ENCODE results near the gene TSPAN7. TPM values are rescaled to one million over a fixed set of nuclear protein-coding genes. Genes with fewer than 3 reads are reported as not detected.

The TSPAN7 gene
- total RNA-seq, 1 donor from 2014 or later, result 0.54 TPM

- H3K27ac Mint-ChIP-seq, result no peak overlapping the region
- no peak for DNase-seq (ENCODE audit: low spot score)
- H3K4me3 Mint-ChIP-seq, result peak overlapping the region; percentile 82
- no peaks in the 10 kb centered on the region for H3K36me3 Mint-ChIP-seq (ENCODE audit: low read depth)
- no peaks in the 10 kb centered on the region for H3K4me1 Mint-ChIP-seq (ENCODE audit: low read depth)
- intact Hi-C loops (cut with micrococcal nuclease), result loop anchor here (10.0 kb wide), 1 partner anchor 237 kb away; the partner anchor contains the start of gene RPGR
- peaks cover 10% of the 10 kb centered on the region for H3K27me3 Mint-ChIP-seq (ENCODE audit: insufficient read depth)
- no peaks in the 10 kb centered on the region for H3K9me3 Mint-ChIP-seq
Observed at GRCh38 chrX:38561951-38562719, 793 bp downstream of the TSPAN7 start.

- Mint-ChIP-seq H3K4me1 (ENCODE audit: low read depth) (no peaks in the 10 kb centered on the region), H3K27ac (no peak overlapping the region), H3K36me3 (ENCODE audit: low read depth) (no peaks in the 10 kb centered on the region), H3K27me3 (ENCODE audit: insufficient read depth) (peaks cover 11% of the 10 kb centered on the region), H3K4me3 (no peak overlapping the region), H3K9me3 (no peaks in the 10 kb centered on the region)
- DNase-seq (ENCODE audit: low spot score), result no peak
- intact Hi-C loops (cut with micrococcal nuclease), result loop anchor here (10.0 kb wide), 1 partner anchor 238 kb away; the partner anchor contains the start of gene RPGR
Observed at GRCh38 chrX:38563030-38563429, 1.7 kb downstream of the TSPAN7 start.

- Mint-ChIP-seq H3K4me3 (no peak overlapping the region), H3K27ac (no peak overlapping the region), H3K36me3 (ENCODE audit: low read depth) (no peaks in the 10 kb centered on the region), H3K4me1 (ENCODE audit: low read depth) (no peaks in the 10 kb centered on the region), H3K27me3 (ENCODE audit: insufficient read depth) (peaks cover 5% of the 10 kb centered on the region), H3K9me3 (no peaks in the 10 kb centered on the region)
- no peak for DNase-seq (ENCODE audit: low spot score)
- intact Hi-C loops (cut with micrococcal nuclease), result no loop called here
Observed at GRCh38 chrX:38570396-38570795, 9.1 kb downstream of the TSPAN7 start.

GRCh38 chrX:38571058-38571457 lies 9.7 kb downstream of the TSPAN7 start:
- H3K4me3 Mint-ChIP-seq, result no peak overlapping the region
- intact Hi-C loops (cut with micrococcal nuclease), result no loop called here
- H3K9me3 Mint-ChIP-seq, result no peaks in the 10 kb centered on the region
- H3K4me1 Mint-ChIP-seq (ENCODE audit: low read depth), result no peaks in the 10 kb centered on the region
- DNase-seq (ENCODE audit: low spot score), result no peak
- H3K27ac Mint-ChIP-seq, result no peak overlapping the region
- H3K36me3 Mint-ChIP-seq (ENCODE audit: low read depth), result no peaks in the 10 kb centered on the region
- H3K27me3 Mint-ChIP-seq (ENCODE audit: insufficient read depth), result peaks cover 5% of the 10 kb centered on the region

- H3K27ac Mint-ChIP-seq, result no peak overlapping the region
- no peak overlapping the region for H3K4me3 Mint-ChIP-seq
- H3K9me3 Mint-ChIP-seq, result no peaks in the 10 kb centered on the region
- intact Hi-C loops (cut with micrococcal nuclease), result no loop called here
- no peaks in the 10 kb centered on the region for H3K36me3 Mint-ChIP-seq (ENCODE audit: low read depth)
- peaks cover 2% of the 10 kb centered on the region for H3K27me3 Mint-ChIP-seq (ENCODE audit: insufficient read depth)
- no peak for DNase-seq (ENCODE audit: low spot score)
- no peaks in the 10 kb centered on the region for H3K4me1 Mint-ChIP-seq (ENCODE audit: low read depth)
Observed at GRCh38 chrX:38574858-38575257, 13.5 kb downstream of the TSPAN7 start.

GRCh38 chrX:38575888-38576287 lies 14.5 kb downstream of the TSPAN7 start:
- intact Hi-C loops (cut with micrococcal nuclease), result no loop called here
- H3K4me1 Mint-ChIP-seq (ENCODE audit: low read depth), result no peaks in the 10 kb centered on the region
- H3K27ac Mint-ChIP-seq, result no peak overlapping the region
- no peak overlapping the region for H3K4me3 Mint-ChIP-seq
- DNase-seq (ENCODE audit: low spot score), result no peak
- no peaks in the 10 kb centered on the region for H3K9me3 Mint-ChIP-seq
- H3K27me3 Mint-ChIP-seq (ENCODE audit: insufficient read depth), result no peaks in the 10 kb centered on the region
- H3K36me3 Mint-ChIP-seq (ENCODE audit: low read depth), result no peaks in the 10 kb centered on the region

GRCh38 chrX:38577738-38578137 lies 16.4 kb downstream of the TSPAN7 start:
- intact Hi-C loops (cut with micrococcal nuclease), result no loop called here
- no peak for DNase-seq (ENCODE audit: low spot score)
- Mint-ChIP-seq H3K4me3 (no peak overlapping the region), H3K36me3 (ENCODE audit: low read depth) (no peaks in the 10 kb centered on the region), H3K4me1 (ENCODE audit: low read depth) (no peaks in the 10 kb centered on the region), H3K27ac (no peak overlapping the region), H3K9me3 (no peaks in the 10 kb centered on the region), H3K27me3 (ENCODE audit: insufficient read depth) (no peaks in the 10 kb centered on the region)

GRCh38 chrX:38578167-38578566 lies 16.8 kb downstream of the TSPAN7 start:
- Mint-ChIP-seq H3K36me3 (ENCODE audit: low read depth) (no peaks in the 10 kb centered on the region), H3K9me3 (no peaks in the 10 kb centered on the region), H3K27me3 (ENCODE audit: insufficient read depth) (peaks cover 2% of the 10 kb centered on the region), H3K4me1 (ENCODE audit: low read depth) (no peaks in the 10 kb centered on the region), H3K27ac (no peak overlapping the region), H3K4me3 (no peak overlapping the region)
- no peak for DNase-seq (ENCODE audit: low spot score)
- intact Hi-C loops (cut with micrococcal nuclease), result no loop called here

- intact Hi-C loops (cut with micrococcal nuclease), result no loop called here
- Mint-ChIP-seq H3K4me1 (ENCODE audit: low read depth) (no peaks in the 10 kb centered on the region), H3K27ac (no peak overlapping the region), H3K27me3 (ENCODE audit: insufficient read depth) (peaks cover 2% of the 10 kb centered on the region), H3K9me3 (no peaks in the 10 kb centered on the region), H3K4me3 (no peak overlapping the region), H3K36me3 (ENCODE audit: low read depth) (no peaks in the 10 kb centered on the region)
- no peak for DNase-seq (ENCODE audit: low spot score)
Observed at GRCh38 chrX:38583181-38583580, 21.8 kb downstream of the TSPAN7 start.

- Mint-ChIP-seq H3K27ac (no peak overlapping the region), H3K4me1 (ENCODE audit: low read depth) (no peaks in the 10 kb centered on the region), H3K4me3 (no peak overlapping the region), H3K27me3 (ENCODE audit: insufficient read depth) (no peaks in the 10 kb centered on the region), H3K36me3 (ENCODE audit: low read depth) (no peaks in the 10 kb centered on the region), H3K9me3 (no peaks in the 10 kb centered on the region)
- intact Hi-C loops (cut with micrococcal nuclease), result no loop called here
- DNase-seq (ENCODE audit: low spot score), result no peak
Observed at GRCh38 chrX:38594434-38594833, 33.1 kb downstream of the TSPAN7 start.

- no peaks in the 10 kb centered on the region for H3K9me3 Mint-ChIP-seq
- no peaks in the 10 kb centered on the region for H3K36me3 Mint-ChIP-seq (ENCODE audit: low read depth)
- intact Hi-C loops (cut with micrococcal nuclease), result no loop called here
- H3K27ac Mint-ChIP-seq, result no peak overlapping the region
- H3K27me3 Mint-ChIP-seq (ENCODE audit: insufficient read depth), result peaks cover 3% of the 10 kb centered on the region
- no peaks in the 10 kb centered on the region for H3K4me1 Mint-ChIP-seq (ENCODE audit: low read depth)
- DNase-seq (ENCODE audit: low spot score), result no peak
- no peak overlapping the region for H3K4me3 Mint-ChIP-seq
Observed at GRCh38 chrX:38595801-38596200, 34.5 kb downstream of the TSPAN7 start.

- H3K36me3 Mint-ChIP-seq (ENCODE audit: low read depth), result no peaks in the 10 kb centered on the region
- H3K4me1 Mint-ChIP-seq (ENCODE audit: low read depth), result no peaks in the 10 kb centered on the region
- no peak for DNase-seq (ENCODE audit: low spot score)
- no peak overlapping the region for H3K4me3 Mint-ChIP-seq
- H3K27me3 Mint-ChIP-seq (ENCODE audit: insufficient read depth), result peaks cover 3% of the 10 kb centered on the region
- H3K9me3 Mint-ChIP-seq, result no peaks in the 10 kb centered on the region
- intact Hi-C loops (cut with micrococcal nuclease), result no loop called here
- no peak overlapping the region for H3K27ac Mint-ChIP-seq
Observed at GRCh38 chrX:38596939-38597338, 35.6 kb downstream of the TSPAN7 start.

- no peaks in the 10 kb centered on the region for H3K4me1 Mint-ChIP-seq (ENCODE audit: low read depth)
- no peak overlapping the region for H3K27ac Mint-ChIP-seq
- no peak for DNase-seq (ENCODE audit: low spot score)
- H3K27me3 Mint-ChIP-seq (ENCODE audit: insufficient read depth), result peaks cover 3% of the 10 kb centered on the region
- intact Hi-C loops (cut with micrococcal nuclease), result no loop called here
- H3K36me3 Mint-ChIP-seq (ENCODE audit: low read depth), result no peaks in the 10 kb centered on the region
- H3K4me3 Mint-ChIP-seq, result no peak overlapping the region
- no peaks in the 10 kb centered on the region for H3K9me3 Mint-ChIP-seq
Observed at GRCh38 chrX:38599796-38600755, 38.7 kb downstream of the TSPAN7 start.

Data from activated T-helper 1 cell treated with anti-CD3 and anti-CD28 coated beads, Interleukin-12 subunit alpha, Interleukin-12 subunit beta, Interleukin-2, Interleukin-4 antibody, amounts not matched to agents 30 ng/mL and 10 ng/mL and 1 ng/mL, durations not matched to agents 14 hours and 24 hours and 36 hours (primary cell).